Measurements from ENCODE around the gene ZG16.

DNA sequence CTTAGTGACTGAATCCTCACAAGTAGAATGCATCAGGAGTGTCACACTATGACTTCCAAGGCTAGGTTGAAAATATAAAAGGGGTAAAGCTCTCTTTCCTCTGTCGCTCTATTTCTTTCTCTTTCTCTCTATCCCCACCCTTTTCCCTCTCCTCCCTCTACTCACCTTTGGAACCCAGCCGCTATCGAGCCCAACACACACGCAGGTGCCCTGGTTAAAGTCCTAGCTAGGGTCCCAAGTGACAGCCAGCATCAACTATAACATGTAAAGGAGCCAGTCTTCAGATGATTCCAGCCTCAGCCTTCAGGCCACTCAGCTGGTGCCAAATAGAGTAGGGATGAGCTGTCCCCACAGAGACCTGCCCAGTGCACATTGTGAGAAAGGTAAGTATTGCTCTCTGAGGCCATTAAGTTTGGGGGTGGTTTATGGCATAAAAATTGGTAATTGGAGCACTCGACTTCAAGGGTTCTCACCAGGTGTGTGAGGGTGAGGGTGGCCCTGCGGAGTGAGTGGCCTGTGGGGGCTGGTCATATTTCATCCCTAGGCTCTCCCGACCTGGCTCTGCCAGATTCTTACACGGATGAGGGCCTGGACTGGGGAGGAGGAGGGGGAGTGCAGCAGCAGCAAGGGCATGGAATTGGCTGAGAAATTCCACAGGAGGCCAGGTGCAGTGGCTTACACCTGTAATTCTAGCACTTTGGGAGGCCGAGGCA, 17.3 kb upstream of the ZG16 start:
- no peak for TF ChIP-seq REST (IDR thresholded peaks at IDR 0.05; ENCODE audit: insufficient read depth in 1 of 2, low read depth in 2 of 2, low read length in 2 of 2)
- TF ChIP-seq POLR2AphosphoS5 (IDR thresholded peaks at IDR 0.05; ENCODE audit: low read depth, low read length), result no peak
